ENCODE data around the gene SLC37A3.

The SLC37A3 gene

GRCh38 chr7:140310337-140311002 is 87.9 kb downstream of the SLC37A3 start:
- DNase-seq = no peak

- DNase-seq = no peak
Observed at GRCh38 chr7:140308060-140308459, 90.3 kb downstream of the SLC37A3 start.

DNA sequence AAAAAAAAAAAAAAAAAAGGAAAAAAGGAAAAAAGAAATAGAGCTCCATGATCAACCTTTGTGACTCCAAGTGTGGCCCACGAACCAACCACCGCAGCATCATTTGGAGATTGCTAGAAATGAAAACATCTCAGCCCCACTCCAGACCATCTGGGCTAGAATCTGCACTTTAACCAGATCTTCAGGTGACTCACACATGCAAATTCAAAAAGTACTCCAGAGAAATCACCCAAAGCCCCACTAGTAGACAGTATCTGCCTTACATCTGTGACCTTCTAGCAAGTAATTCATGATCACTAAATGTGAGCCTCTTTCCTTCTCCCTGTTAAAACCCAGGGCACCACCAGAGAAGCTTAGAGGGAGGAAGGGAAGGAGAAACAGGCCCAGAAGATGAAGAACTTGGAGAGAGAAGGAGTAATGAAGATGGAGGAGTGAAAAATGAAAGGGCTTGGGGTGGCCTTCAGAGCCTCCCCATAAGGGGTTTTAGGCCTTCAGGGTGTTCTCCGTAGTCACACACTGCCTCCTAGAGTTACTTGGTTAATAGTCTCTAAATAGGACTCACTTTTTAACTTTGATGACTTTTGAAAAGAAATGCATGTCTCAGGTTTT is 94.0 kb downstream of the SLC37A3 start:
- peak; percentile 11 for DNase-seq

DNA sequence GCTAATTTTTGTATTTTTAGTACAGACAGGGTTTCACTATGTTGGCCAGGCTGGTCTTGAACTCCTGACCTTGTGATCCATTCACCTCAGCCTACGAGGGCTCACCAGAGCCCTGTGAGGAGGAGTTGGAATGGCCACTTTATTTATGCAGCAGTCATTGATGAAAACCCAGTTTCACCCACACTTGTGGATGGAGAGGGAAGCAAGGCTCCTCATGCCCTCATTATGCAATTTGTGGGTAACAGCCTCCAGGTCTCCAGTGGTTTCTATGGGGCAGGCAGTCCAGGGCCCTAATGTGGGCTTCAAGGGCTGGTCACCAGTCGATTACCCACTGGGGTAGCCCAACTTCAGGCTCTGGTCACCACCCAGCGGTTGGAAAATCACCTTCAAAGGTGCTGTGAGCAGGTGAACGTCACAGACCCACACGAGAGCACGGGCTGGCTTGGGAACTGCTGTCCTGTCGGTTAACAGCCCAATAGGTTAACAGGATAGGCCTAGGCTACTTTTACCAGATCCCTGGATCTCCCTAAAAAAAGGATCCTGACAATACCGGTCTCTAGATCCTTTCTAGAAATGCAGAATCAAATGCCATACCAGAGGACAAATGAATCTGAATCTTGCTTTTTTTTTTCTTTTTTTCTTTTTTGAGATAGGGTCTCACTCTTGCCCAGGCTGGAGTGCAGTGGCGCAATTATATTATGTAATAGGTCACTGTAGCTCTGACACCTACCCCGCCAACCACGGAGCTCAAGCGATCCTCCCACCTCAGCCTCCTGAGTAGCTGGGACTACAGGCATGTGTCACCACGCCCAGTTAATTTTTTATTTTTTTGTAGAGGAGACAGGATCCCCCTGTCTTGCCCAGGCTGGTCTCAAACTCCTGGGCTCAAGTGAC is 97.8 kb downstream of the SLC37A3 start:
- no peak for DNase-seq

DNA sequence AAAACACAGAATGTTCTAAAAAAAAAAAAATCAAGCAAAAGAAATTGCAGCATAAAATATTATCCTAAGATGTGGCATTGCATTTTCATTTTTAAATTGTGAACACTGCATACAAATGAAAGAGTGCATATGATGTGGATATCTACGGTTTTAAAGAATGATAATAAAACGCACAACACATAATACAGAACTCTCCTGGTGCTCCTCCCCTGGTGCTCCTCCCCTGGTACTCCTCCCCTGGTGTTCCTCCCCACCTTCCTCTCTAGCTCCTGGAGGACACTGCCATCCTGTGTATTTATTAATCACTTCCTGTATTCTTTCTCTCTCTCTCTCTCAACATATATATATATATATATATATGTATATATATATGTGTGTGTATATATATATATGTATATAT is 100.1 kb downstream of the SLC37A3 start:
- no peak for DNase-seq

- no peak for DNase-seq
Observed at GRCh38 chr7:140297192-140297591, 101.1 kb downstream of the SLC37A3 start.

GRCh38 chr7:140295224-140295738 is 103.0 kb downstream of the SLC37A3 start:
- no peak for DNase-seq

DNA sequence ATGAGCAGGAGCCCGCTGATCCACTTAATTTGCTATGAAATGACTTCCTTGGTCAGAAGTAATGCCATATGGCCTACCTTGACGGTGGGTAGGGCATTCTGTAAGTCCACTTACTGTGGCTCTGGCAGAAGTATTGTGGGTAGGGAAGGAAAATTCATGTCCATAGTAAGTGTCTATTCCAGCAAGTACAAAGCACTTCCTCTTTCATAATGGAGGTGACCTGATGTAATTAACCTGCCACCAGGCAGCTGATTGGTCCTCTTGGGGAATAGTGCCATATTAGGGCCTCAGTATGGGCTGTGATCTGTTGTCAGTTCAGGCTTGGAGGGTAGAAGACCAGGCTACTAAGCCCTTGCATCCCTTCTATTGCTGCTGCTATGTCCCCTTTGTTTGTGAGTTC is 103.9 kb downstream of the SLC37A3 start:
- no peak for DNase-seq

DNA sequence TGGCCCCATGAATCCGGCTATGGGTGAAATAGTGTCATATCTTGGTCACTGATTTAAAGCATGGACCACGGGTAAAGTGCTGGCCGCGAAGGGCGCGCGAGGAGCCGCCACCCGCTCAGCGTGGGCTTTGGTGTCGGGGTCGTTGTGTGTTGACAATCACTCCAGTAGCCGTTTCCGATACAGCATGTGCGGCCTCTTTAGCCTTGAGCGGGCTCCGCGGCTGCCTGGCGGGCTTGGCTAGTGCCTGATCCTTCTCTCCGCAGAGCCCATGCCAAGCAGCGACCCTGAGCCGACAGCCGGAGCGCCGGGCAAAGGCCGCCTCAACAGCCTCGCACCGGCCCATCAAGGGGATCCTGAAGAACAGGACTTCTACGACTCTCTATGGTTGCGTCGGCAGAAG is 105.9 kb downstream of the SLC37A3 start:
- no peak for DNase-seq

- no peak for DNase-seq
Observed at GRCh38 chr7:140289804-140290203, 108.5 kb downstream of the SLC37A3 start.

DNA sequence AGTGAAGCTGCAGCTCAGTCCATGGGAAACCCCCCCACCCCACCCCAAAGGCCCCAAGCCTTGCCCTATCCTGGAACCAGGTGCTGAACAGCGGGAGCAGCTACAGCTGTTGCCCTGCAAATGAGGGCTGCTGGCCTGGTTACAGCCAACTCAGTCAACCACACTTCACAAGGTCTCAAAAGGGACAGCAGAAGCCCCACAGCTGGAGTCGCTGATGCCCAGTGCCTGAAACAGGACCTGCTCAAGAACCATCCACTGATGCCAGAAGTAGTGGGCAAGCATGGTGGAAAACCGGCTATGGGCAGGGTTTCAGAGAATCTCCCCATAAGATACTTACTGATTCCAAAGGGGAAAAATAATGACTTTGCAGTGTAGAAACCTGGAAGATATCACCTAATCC is 110.3 kb downstream of the SLC37A3 start:
- DNase-seq = no peak

DNA sequence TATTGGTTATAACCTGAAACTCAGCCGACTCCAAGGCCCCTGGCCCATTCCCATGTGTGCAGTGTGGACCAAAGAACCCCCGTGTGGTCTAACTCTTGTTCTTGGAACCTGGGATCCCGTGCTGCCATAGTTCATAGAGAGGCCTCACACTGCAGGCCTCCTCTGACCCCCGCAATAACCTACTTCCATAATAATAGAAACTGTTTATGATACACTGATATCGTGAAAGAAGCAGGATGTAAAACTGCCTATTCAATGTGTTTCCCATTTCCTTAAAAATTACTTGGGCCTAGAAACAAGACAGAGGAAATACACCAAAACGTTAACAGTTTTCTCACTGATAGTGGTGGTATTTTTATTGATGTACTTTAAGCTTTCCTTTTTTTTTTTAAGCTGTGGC is 112.4 kb downstream of the SLC37A3 start:
- no peak for DNase-seq

DNA sequence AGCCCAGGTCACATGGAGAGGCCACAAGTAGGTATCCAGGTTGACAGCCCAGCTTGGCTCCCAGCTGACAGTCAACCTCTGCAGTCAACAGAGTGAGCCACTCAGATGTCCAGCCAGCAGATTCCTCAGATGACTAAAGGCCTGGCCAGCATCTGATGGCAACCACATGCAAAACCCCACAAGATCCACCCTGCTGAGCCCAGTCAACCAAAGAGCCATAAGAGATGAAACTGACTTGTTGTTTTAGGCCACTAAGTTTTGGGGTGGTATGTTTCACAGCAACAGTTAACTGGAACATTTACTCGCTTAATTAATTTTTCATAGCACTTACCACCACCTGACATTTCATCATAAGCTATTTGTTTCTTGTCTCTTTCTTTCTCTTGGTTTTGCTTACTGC is 114.3 kb downstream of the SLC37A3 start:
- no peak for DNase-seq

Measured in activated T-cell treated with anti-CD3 and anti-CD28 coated beads for 4 hours (primary cell).